Uterus (tissue), 4 donors: ENCODE data around the gene C15orf39. TPM values are rescaled to one million over a fixed set of nuclear protein-coding genes. Genes with fewer than 3 reads are reported as not detected.

ENCODE experiments used
- DNase-seq, 2 donors: peaks; one replicate each; pipeline ENCODE4 v3.0.0-alpha.2; 2019 to 2020
- H3K27ac ChIP-seq, 2 donors: fragments of 200-600 bp; sonication (generic); 1 replicate in 1 of 2; 2 replicates in 1 of 2; pipeline ENCODE4 v1.5.1; 2016 to 2018
- H3K27me3 ChIP-seq, 2 donors: fragments of 200-600 bp; sonication (generic); one replicate each; pipeline ENCODE4 v1.5.1; 2018 to 2019; ENCODE audit warnings: control low read depth in 1 of 2
- H3K36me3 ChIP-seq, 2 donors: fragments of 200-600 bp; sonication (generic); one replicate each; pipeline ENCODE4 v1.5.1; 2019; ENCODE audit warnings: control low read depth in 1 of 2
- H3K4me1 ChIP-seq, 2 donors: fragments of 200-600 bp; sonication (generic); one replicate each; pipeline ENCODE4 v1.5.1; 2018 to 2019; ENCODE audit warnings: control low read depth in 1 of 2
- H3K4me3 ChIP-seq, 2 donors: fragments of 200-600 bp; sonication (generic); 1 replicate in 1 of 2; 2 replicates in 1 of 2; pipeline ENCODE4 v1.5.1; 2018 to 2019; ENCODE audit warnings: mild to moderate bottlenecking in 1 of 2
- H3K9me3 ChIP-seq, 2 donors: fragments of 200-600 bp; sonication (generic); one replicate each; pipeline ENCODE4 v1.5.1; 2019; ENCODE audit warnings: control low read depth in 1 of 2
- POLR2A ChIP-seq, 2 donors: fragments of 450-650 bp; IDR thresholded peaks; one replicate each; pipeline ENCODE4 v1.6.1; 2016; ENCODE audit warnings: antibody characterized with exemption in 2 of 2, mild to moderate bottlenecking in 1 of 2, moderate library complexity in 1 of 2
- intact Hi-C: fragments of 100-400 bp; cut with DNase I; formaldehyde crosslinking; loops from one replicate; pipeline ENCODE4 v1.15.1; 2023; ENCODE audit warnings: low total_unique reads
- total RNA-seq, 4 donors: library from RNA; depleted of rRNA in 3 of 4; stranded (reverse); fragments of >200 nt in 3 of 4; gene quantifications; one replicate each; pipeline versions ENCODE4 v1.1.0 to v1.2.4, GENCODE V29; 2014 to 2023
- TF ChIP-seq, protein P1 (sequence below), 4 experiments: fragments of 200-600 bp in 2 of 4; fragments of 450-650 bp in 2 of 4; sonication (generic) in 2 of 4; IDR thresholded peaks; one replicate each; pipeline ENCODE4 v1.5.1; 2016 to 2019; ENCODE audit warnings: antibody characterized with exemption in 4 of 4, mild to moderate bottlenecking in 2 of 4, moderate library complexity in 1 of 4
- donor health status: DM: yes; HTN: yes; CAD: no.

C15orf39 gene
- total RNA-seq, 4 donors from 2014 or later, result 4.6 to 43.9 (median 14.1) TPM

- no peak overlapping the region for H3K4me3 ChIP-seq
- no peak for DNase-seq
- TF ChIP-seq POLR2A (IDR thresholded peaks at IDR 0.05), result no peak
- TF ChIP-seq, protein P1, sequence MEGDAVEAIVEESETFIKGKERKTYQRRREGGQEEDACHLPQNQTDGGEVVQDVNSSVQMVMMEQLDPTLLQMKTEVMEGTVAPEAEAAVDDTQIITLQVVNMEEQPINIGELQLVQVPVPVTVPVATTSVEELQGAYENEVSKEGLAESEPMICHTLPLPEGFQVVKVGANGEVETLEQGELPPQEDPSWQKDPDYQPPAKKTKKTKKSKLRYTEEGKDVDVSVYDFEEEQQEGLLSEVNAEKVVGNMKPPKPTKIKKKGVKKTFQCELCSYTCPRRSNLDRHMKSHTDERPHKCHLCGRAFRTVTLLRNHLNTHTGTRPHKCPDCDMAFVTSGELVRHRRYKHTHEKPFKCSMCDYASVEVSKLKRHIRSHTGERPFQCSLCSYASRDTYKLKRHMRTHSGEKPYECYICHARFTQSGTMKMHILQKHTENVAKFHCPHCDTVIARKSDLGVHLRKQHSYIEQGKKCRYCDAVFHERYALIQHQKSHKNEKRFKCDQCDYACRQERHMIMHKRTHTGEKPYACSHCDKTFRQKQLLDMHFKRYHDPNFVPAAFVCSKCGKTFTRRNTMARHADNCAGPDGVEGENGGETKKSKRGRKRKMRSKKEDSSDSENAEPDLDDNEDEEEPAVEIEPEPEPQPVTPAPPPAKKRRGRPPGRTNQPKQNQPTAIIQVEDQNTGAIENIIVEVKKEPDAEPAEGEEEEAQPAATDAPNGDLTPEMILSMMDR (IDR thresholded peaks at IDR 0.05), result no peak
- H3K9me3 ChIP-seq, result no peaks in the 10 kb centered on the region
- intact Hi-C loops, result no loop called here
- H3K4me1 ChIP-seq, result peaks cover 0 to 6% of the 10 kb centered on the region in 2 donors
- H3K27ac ChIP-seq, result no peak overlapping the region
- no peaks in the 10 kb centered on the region for H3K36me3 ChIP-seq
- H3K27me3 ChIP-seq, result no peaks in the 10 kb centered on the region
These were observed 16.2 kb upstream of the C15orf39 start for GRCh38 chr15:75185271-75186029.

GRCh38 chr15:75186044-75186443 lies 15.6 kb upstream of the C15orf39 start:
- H3K27me3 ChIP-seq, result no peaks in the 10 kb centered on the region
- DNase-seq, result no peak
- no peak for TF ChIP-seq POLR2A (IDR thresholded peaks at IDR 0.05)
- TF ChIP-seq, protein P1 (IDR thresholded peaks at IDR 0.05), result no peak
- H3K4me3 ChIP-seq, result no peak overlapping the region
- no peaks in the 10 kb centered on the region for H3K9me3 ChIP-seq
- intact Hi-C loops, result no loop called here
- H3K27ac ChIP-seq, result no peak overlapping the region
- H3K4me1 ChIP-seq, result peaks cover 0 to 5% of the 10 kb centered on the region in 2 donors
- H3K36me3 ChIP-seq, result no peaks in the 10 kb centered on the region

- intact Hi-C loops, result no loop called here
- TF ChIP-seq POLR2A (IDR thresholded peaks at IDR 0.05), result no peak
- TF ChIP-seq, protein P1 (IDR thresholded peaks at IDR 0.05), result no peak
- Histone ChIP-seq H3K9me3 (no peaks in the 10 kb centered on the region), H3K27ac (no peak overlapping the region), H3K4me3 (no peak overlapping the region), H3K27me3 (no peaks in the 10 kb centered on the region), H3K36me3 (no peaks in the 10 kb centered on the region), H3K4me1 (no peaks in the 10 kb centered on the region)
- no peak for DNase-seq
These were observed 13.2 kb upstream of the C15orf39 start for GRCh38 chr15:75188499-75188898.

GRCh38 chr15:75191235-75191634 lies 10.4 kb upstream of the C15orf39 start:
- H3K27me3 ChIP-seq, result no peaks in the 10 kb centered on the region
- TF ChIP-seq, protein P1 (IDR thresholded peaks at IDR 0.05), result no peak
- TF ChIP-seq POLR2A (IDR thresholded peaks at IDR 0.05), result no peak
- H3K27ac ChIP-seq, result no peak overlapping the region
- no peaks in the 10 kb centered on the region for H3K36me3 ChIP-seq
- H3K4me3 ChIP-seq, result no peak overlapping the region
- no peaks in the 10 kb centered on the region for H3K9me3 ChIP-seq
- no peak for DNase-seq
- intact Hi-C loops, result no loop called here
- H3K4me1 ChIP-seq, result no peaks in the 10 kb centered on the region

- intact Hi-C loops, result no loop called here
- TF ChIP-seq POLR2A (IDR thresholded peaks at IDR 0.05), result no peak
- TF ChIP-seq, protein P1 (IDR thresholded peaks at IDR 0.05), result no peak
- Histone ChIP-seq H3K36me3 (no peaks in the 10 kb centered on the region), H3K4me3 (no peak overlapping the region), H3K4me1 (no peaks in the 10 kb centered on the region), H3K27me3 (no peaks in the 10 kb centered on the region), H3K9me3 (no peaks in the 10 kb centered on the region), H3K27ac (no peak overlapping the region)
- no peak for DNase-seq
These were observed 9.4 kb upstream of the C15orf39 start for GRCh38 chr15:75192307-75192706.
